GM23248 (cell line): ENCODE measurements around the gene TPRN. TPM values are rescaled to one million over a fixed set of nuclear protein-coding genes. Genes with fewer than 3 reads are reported as not detected.

Source experiments
- DNase-seq: peaks from one replicate; pipeline ENCODE4 v3.0.0-alpha.2; 2015
- H2AFZ ChIP-seq: fragments of 200-600 bp; sonication (generic); 2 replicates; pipeline ENCODE4 v1.6.1; 2016; ENCODE audit warnings: antibody characterized with exemption
- H3F3A ChIP-seq: fragments of 200-600 bp; sonication (generic); 2 replicates; pipeline ENCODE4 v1.6.1; 2016; ENCODE audit warnings: mild to moderate bottlenecking, antibody characterized with exemption, mixed run types; ENCODE audit not compliant: insufficient read depth
- H3K27ac ChIP-seq: fragments of 200-600 bp; sonication (generic); 2 replicates; pipeline ENCODE4 v1.5.1; 2016; ENCODE audit warnings: mild to moderate bottlenecking
- H3K27me3 ChIP-seq: fragments of 200-600 bp; sonication (generic); replicated peaks from 2 replicates; pipeline ENCODE4 v1.6.1; 2016; ENCODE audit warnings: mild to moderate bottlenecking; ENCODE audit not compliant: insufficient read depth
- H3K36me3 ChIP-seq: fragments of 200-600 bp; sonication (generic); 2 replicates; pipeline ENCODE4 v1.6.1; 2016; ENCODE audit warnings: low read depth, mild to moderate bottlenecking
- H3K4me1 ChIP-seq: fragments of 200-600 bp; sonication (generic); 2 replicates; pipeline ENCODE4 v1.6.1; 2016; ENCODE audit warnings: mild to moderate bottlenecking; ENCODE audit not compliant: insufficient read depth
- H3K4me2 ChIP-seq: fragments of 200-600 bp; sonication (generic); one replicate; pipeline ENCODE4 v1.6.1; 2016; ENCODE audit warnings: mild to moderate bottlenecking; ENCODE audit not compliant: unreplicated experiment
- H3K4me3 ChIP-seq: fragments of 200-600 bp; sonication (generic); 2 replicates; pipeline ENCODE4 v1.5.1; 2016; ENCODE audit warnings: mild to moderate bottlenecking
- H3K79me2 ChIP-seq: fragments of 200-600 bp; sonication (generic); 2 replicates; pipeline ENCODE4 v1.6.1; 2016; ENCODE audit warnings: mild to moderate bottlenecking; ENCODE audit not compliant: insufficient read depth
- H3K9ac ChIP-seq: fragments of 200-600 bp; sonication (generic); 2 replicates; pipeline ENCODE4 v1.6.1; 2016; ENCODE audit warnings: mild to moderate bottlenecking
- H3K9me2 ChIP-seq: fragments of 200-600 bp; sonication (generic); 2 replicates; pipeline ENCODE4 v1.6.1; 2016; ENCODE audit warnings: mixed run types, mild to moderate bottlenecking, moderate library complexity; ENCODE audit not compliant: insufficient read depth
- H3K9me3 ChIP-seq: fragments of 200-600 bp; sonication (generic); one replicate; pipeline ENCODE4 v1.6.1; 2017; ENCODE audit warnings: low read depth
- H4K20me1 ChIP-seq: fragments of 200-600 bp; sonication (generic); 2 replicates; pipeline ENCODE4 v1.6.0; 2016; ENCODE audit not compliant: insufficient read depth
- EZH2 ChIP-seq: fragments of 200-600 bp; sonication (generic); IDR thresholded peaks from 2 replicates; pipeline ENCODE4 v1.6.1; 2018; ENCODE audit warnings: antibody characterized with exemption, mild to moderate bottlenecking; ENCODE audit not compliant: insufficient read depth, poor library complexity, severe bottlenecking
- EZH2phosphoT487 ChIP-seq: fragments of 200-600 bp; sonication (generic); IDR thresholded peaks from 2 replicates; pipeline ENCODE4 v1.6.1; 2018; ENCODE audit warnings: antibody characterized with exemption, moderate library complexity, mild to moderate bottlenecking, low read depth; ENCODE audit not compliant: insufficient read depth
- WGBS, 2 experiments: methylation state at CpG; one replicate each; pipeline ENCODE4 v1.1.6; 2015 to 2017; ENCODE audit warnings: low lambda C conversion rate in 2 of 2, low coverage in 1 of 2; ENCODE audit errors: missing lambda C conversion rate in 2 of 2; 5-methylcytosine and 5-hydroxymethylcytosine counted together
- in situ Hi-C: fragments of 300-500 bp; cut with MboI; formaldehyde crosslinking; loops from 2 replicates; pipeline ENCODE4 v1.15.0; 2020
- polyA plus RNA-seq: library from polyadenylated mRNA; unstranded; fragments of >200 nt; fragmentation: Nextera tagmentation; extraction: Ambion mirVana; gene quantifications from 2 replicates; pipeline ENCODE4 v1.2.1, GENCODE V29; 2016
- total RNA-seq: library from RNA; depleted of rRNA; stranded (reverse); fragments of >200 nt; shearing (Covaris generic); gene quantifications from 2 replicates; pipeline ENCODE4 v1.2.3, GENCODE V29; 2014

The TPRN gene
- total and polyA plus RNA-seq, 2 experiments from 2014 or later = 1.7 to 7.8 TPM

- Histone ChIP-seq H3K9me3 (no peaks in the 10 kb centered on the region), H3K36me3 (no peaks in the 10 kb centered on the region), H3K4me1 (peaks cover 3% of the 10 kb centered on the region; the same call in 1 of the 2 replicates), H3K9ac (no peak overlapping the region), H2AFZ (no peak overlapping the region), H3F3A (no peaks in the 10 kb centered on the region), H3K9me2 (no peaks in the 10 kb centered on the region), H4K20me1 (no peaks in the 10 kb centered on the region), H3K4me2 (no peak overlapping the region), H3K4me3 (no peak overlapping the region), H3K27ac (no peak overlapping the region), H3K27me3 (no peaks in the 10 kb centered on the region), H3K79me2 (no peaks in the 10 kb centered on the region)
- DNase-seq = no peak
- in situ Hi-C loops = no loop called here
- WGBS, 2 experiments = 33 to 40% methylated on average over 13 to 18 of the region's 18 CpGs
- TF ChIP-seq EZH2phosphoT487 (no peak), EZH2 (no peak)
These were observed 27.4 kb upstream of the TPRN start for GRCh38 chr9:137227853-137228505.

DNA sequence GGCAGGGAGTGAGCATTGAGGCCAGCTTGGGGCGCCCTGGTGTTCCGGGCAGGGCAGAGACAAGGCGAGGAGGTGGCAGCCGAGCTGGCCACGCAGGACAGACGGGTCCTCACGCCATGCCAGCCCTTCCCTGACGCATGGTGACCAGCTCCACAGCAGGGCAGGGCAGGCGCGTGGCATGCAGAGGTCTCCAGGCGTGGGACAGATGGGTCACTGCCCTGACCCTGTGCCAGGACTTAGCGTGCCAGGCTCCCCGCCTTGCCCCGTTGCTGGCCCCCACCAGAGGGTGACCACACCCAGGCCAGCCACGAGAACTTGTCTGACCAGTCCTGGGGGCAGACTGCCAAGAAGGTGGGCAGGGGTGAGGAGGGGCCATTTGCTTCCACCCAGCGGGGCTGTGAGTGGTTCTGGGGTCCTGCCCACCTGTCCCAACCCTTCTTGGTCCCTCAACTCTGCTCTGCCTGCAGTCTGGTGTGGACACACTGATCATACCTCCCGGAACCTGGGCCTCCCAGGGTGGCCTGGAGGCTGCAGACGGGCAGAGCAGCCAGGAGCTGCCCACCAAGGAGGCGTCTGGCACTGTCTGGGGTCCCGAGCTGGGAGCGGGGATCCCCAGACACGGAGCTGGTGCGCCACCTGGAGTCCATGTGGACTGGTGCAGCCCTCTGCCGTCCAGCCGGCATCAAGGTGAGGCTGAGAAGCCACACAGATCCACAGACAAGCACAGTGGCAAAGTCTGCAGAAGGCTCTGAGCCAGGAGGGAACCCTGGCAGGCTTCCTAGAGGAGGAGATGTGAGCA, 26.7 kb upstream of the TPRN start, which contains the start of gene RNF224:
Gene RNF224 (plus strand): TSS at position 449 of the 799 bp plus-strand sequence. CDS start 834 bp downstream, outside the sequence.
- in situ Hi-C loops = no loop called here
- Histone ChIP-seq H3K9me3 (no peaks in the 10 kb centered on the region), H3K9me2 (no peaks in the 10 kb centered on the region), H3K4me1 (peaks cover 3% of the 10 kb centered on the region; the same call in 1 of the 2 replicates), H3K4me2 (no peak within 1 kb of the TSS), H3K79me2 (no peaks in the 10 kb centered on the region), H3K27me3 (no peaks in the 10 kb centered on the region), H3K27ac (no peak within 1 kb of the TSS), H3K9ac (peak within 1 kb of the TSS; percentile 41; the same call in 1 of the 2 replicates), H4K20me1 (no peaks in the 10 kb centered on the region), H3K4me3 (no peak within 1 kb of the TSS), H3F3A (no peaks in the 10 kb centered on the region), H3K36me3 (no peaks in the 10 kb centered on the region), H2AFZ (no peak within 1 kb of the TSS)
- no peak for TF ChIP-seq EZH2
- no peak for TF ChIP-seq EZH2phosphoT487
- 21 to 23% methylated on average over 25 of the region's 25 CpGs for whole genome bisulfite sequencing, 2 experiments
- DNase-seq = peak; percentile 86

- DNase-seq = peak; percentile 46
- peak overlapping the region; percentile 41; the same call in 1 of the 2 replicates for H3K9ac ChIP-seq
These were observed 26.0 kb upstream of the TPRN start for GRCh38 chr9:137226338-137227053.

GRCh38 chr9:137225699-137226331, 25.3 kb upstream of the TPRN start:
- Histone ChIP-seq H3K9me3 (no peaks in the 10 kb centered on the region), H3K9me2 (no peaks in the 10 kb centered on the region), H3K79me2 (no peaks in the 10 kb centered on the region), H3K36me3 (no peaks in the 10 kb centered on the region), H3K27me3 (no peaks in the 10 kb centered on the region), H3K4me1 (peaks cover 3% of the 10 kb centered on the region; the same call in 1 of the 2 replicates), H2AFZ (no peak overlapping the region), H4K20me1 (no peaks in the 10 kb centered on the region), H3K9ac (no peak overlapping the region), H3K4me2 (no peak overlapping the region), H3K27ac (no peak overlapping the region), H3K4me3 (no peak overlapping the region), H3F3A (no peaks in the 10 kb centered on the region)
- WGBS, 2 experiments = 75 to 76% methylated on average over 19 to 21 of the region's 21 CpGs
- no peak for TF ChIP-seq EZH2
- no peak for TF ChIP-seq EZH2phosphoT487
- in situ Hi-C loops = no loop called here
- DNase-seq = no peak

More at GRCh38 chr9:137226338-137227053, 26.0 kb upstream of the TPRN start:
- TF ChIP-seq EZH2 (no peak), EZH2phosphoT487 (no peak)
- Histone ChIP-seq H3K9me2 (no peaks in the 10 kb centered on the region), H2AFZ (no peak overlapping the region), H3K4me1 (peaks cover 3% of the 10 kb centered on the region; the same call in 1 of the 2 replicates), H3F3A (no peaks in the 10 kb centered on the region), H3K27ac (no peak overlapping the region), H3K4me2 (no peak overlapping the region), H4K20me1 (no peaks in the 10 kb centered on the region), H3K36me3 (no peaks in the 10 kb centered on the region), H3K27me3 (no peaks in the 10 kb centered on the region), H3K79me2 (no peaks in the 10 kb centered on the region), H3K9me3 (no peaks in the 10 kb centered on the region), H3K4me3 (no peak overlapping the region)
- WGBS, 2 experiments = 67 to 70% methylated on average over 17 to 18 of the region's 18 CpGs
- in situ Hi-C loops = no loop called here
